GM21786 (cell line): ENCODE data around the gene A1CF.
"Not testable (repeated sequence)": the region's sequence is repeated elsewhere in the genome, so short reads cannot be mapped to it uniquely, and the experiment has no call there.

ENCODE experiments used
- ATAC-seq: cut with Tn5 transposase; IDR thresholded peaks from one replicate; pipeline ENCODE4 v1.9.1; 2021; ENCODE audit not compliant: unreplicated experiment

Gene A1CF

GRCh38 chr10:50788951-50789945 is 96.2 kb downstream of the A1CF start:
- no peak for ATAC-seq

GRCh38 chr10:50787962-50788361 is 97.5 kb downstream of the A1CF start:
- ATAC-seq = not testable (repeated sequence)

- not testable (repeated sequence) for ATAC-seq
Observed at GRCh38 chr10:50782017-50782416, 103.4 kb downstream of the A1CF start.

- not testable (repeated sequence) for ATAC-seq
Observed at GRCh38 chr10:50780036-50780435, 105.4 kb downstream of the A1CF start.

GRCh38 chr10:50774868-50775267 is 110.6 kb downstream of the A1CF start:
- ATAC-seq = not testable (repeated sequence)

GRCh38 chr10:50772042-50772441 is 113.4 kb downstream of the A1CF start:
- ATAC-seq = not testable (repeated sequence)

- not testable (repeated sequence) for ATAC-seq
Observed at GRCh38 chr10:50766774-50767513, 118.5 kb downstream of the A1CF start.
